Neural cell (in vitro differentiated cells): ENCODE results near the gene BCAR3. TPM values are rescaled to one million over a fixed set of nuclear protein-coding genes. Genes with fewer than 3 reads are reported as not detected.

Experiments
- H2AFZ ChIP-seq: fragments of 200-600, 300-800 bp; sonication (generic), shearing (Covaris generic); 2 replicates; pipeline ENCODE4 v1.6.0; 2014; ENCODE audit warnings: low read depth, mild to moderate bottlenecking, antibody characterized with exemption, low read length, moderate library complexity
- H3F3A ChIP-seq: fragments of 200-600 bp; shearing (Covaris generic); 2 replicates; pipeline ENCODE4 v1.6.1; 2016; ENCODE audit warnings: mild to moderate bottlenecking, moderate library complexity, mixed read lengths, antibody characterized with exemption, low read length; ENCODE audit not compliant: insufficient read depth, poor library complexity, severe bottlenecking
- H3K27ac ChIP-seq: fragments of 200-600, 300-800 bp; sonication (generic), shearing (Covaris generic); 2 replicates; pipeline ENCODE4 v1.5.1; 2014; ENCODE audit warnings: mild to moderate bottlenecking, low read length, moderate library complexity
- H3K27me3 ChIP-seq: fragments of 300-800, 200-600 bp; sonication (generic), shearing (Covaris generic); 2 replicates; pipeline ENCODE4 v1.6.0; 2014; ENCODE audit warnings: mild to moderate bottlenecking, low read depth, low read length, moderate library complexity; ENCODE audit not compliant: insufficient read depth
- H3K36me3 ChIP-seq: fragments of 300-800, 200-600 bp; sonication (generic), shearing (Covaris generic); 2 replicates; pipeline ENCODE4 v1.5.1; 2014; ENCODE audit warnings: mild to moderate bottlenecking, antibody characterized with exemption, low read length, moderate library complexity; ENCODE audit not compliant: insufficient read depth
- H3K4me2 ChIP-seq: fragments of 300-800, 200-600 bp; sonication (generic), shearing (Covaris generic); 2 replicates; pipeline ENCODE4 v1.6.0; 2014; ENCODE audit warnings: mild to moderate bottlenecking, low read length
- H3K4me3 ChIP-seq: fragments of 300-800, 200-600 bp; sonication (generic), shearing (Covaris generic); 2 replicates; pipeline ENCODE4 v1.5.1; 2014; ENCODE audit warnings: mild to moderate bottlenecking, low read length, moderate library complexity
- H3K79me2 ChIP-seq: fragments of 200-600 bp; shearing (Covaris generic); replicated peaks from 2 replicates; pipeline ENCODE4 v1.6.0; 2014; ENCODE audit warnings: mild to moderate bottlenecking, low read length, moderate library complexity; ENCODE audit not compliant: insufficient read depth
- H3K9ac ChIP-seq: fragments of 300-800, 200-600 bp; sonication (generic), shearing (Covaris generic); 2 replicates; pipeline ENCODE4 v1.6.1; 2016; ENCODE audit warnings: mild to moderate bottlenecking, low read length, mixed read lengths
- H3K9me2 ChIP-seq: fragments of 200-600 bp; shearing (Covaris generic); 2 replicates; pipeline ENCODE4 v1.6.1; 2016; ENCODE audit warnings: mild to moderate bottlenecking, low read length, mixed read lengths; ENCODE audit not compliant: insufficient read depth
- H3K9me3 ChIP-seq: fragments of 200-600, 300-800 bp; sonication (generic), shearing (Covaris generic); 2 replicates; pipeline ENCODE4 v1.6.1; 2016; ENCODE audit warnings: mild to moderate bottlenecking, mixed run types, low read length, moderate library complexity, mixed read lengths
- H4K20me1 ChIP-seq: fragments of 200-600 bp; shearing (Covaris generic); 2 replicates; pipeline ENCODE4 v1.6.1; 2016; ENCODE audit warnings: mild to moderate bottlenecking, mixed run types; ENCODE audit not compliant: insufficient read depth
- EP300 ChIP-seq: fragments of 450-650 bp; conservative IDR thresholded peaks from 2 replicates; pipeline ENCODE4 v1.6.1; 2014; ENCODE audit warnings: antibody characterized with exemption, mild to moderate bottlenecking, moderate library complexity; ENCODE audit not compliant: poor library complexity, severe bottlenecking
- EZH2 ChIP-seq: fragments of 200-600, 300-800 bp; shearing (Covaris generic), sonication (generic); IDR thresholded peaks from 2 replicates; pipeline ENCODE4 v1.6.1; 2014; ENCODE audit warnings: antibody characterized with exemption, low read length, borderline replicate concordance, mild to moderate bottlenecking; ENCODE audit not compliant: insufficient read depth, poor library complexity, severe bottlenecking
- MXI1 ChIP-seq: fragments of 450-650 bp; conservative IDR thresholded peaks from 2 replicates; pipeline ENCODE4 v1.6.1; 2014; ENCODE audit warnings: antibody characterized with exemption, mild to moderate bottlenecking; ENCODE audit not compliant: poor library complexity, severe bottlenecking
- POLR2AphosphoS5 ChIP-seq: IDR thresholded peaks from 2 replicates; pipeline ENCODE4 v1.6.1; 2012
- RAD21 ChIP-seq: fragments of 450-650 bp; conservative IDR thresholded peaks from 2 replicates; pipeline ENCODE4 v1.6.1; 2014; ENCODE audit warnings: antibody characterized with exemption, mild to moderate bottlenecking, moderate library complexity
- SMC3 ChIP-seq: fragments of 450-650 bp; conservative IDR thresholded peaks from 2 replicates; pipeline ENCODE4 v1.6.1; 2014; ENCODE audit warnings: antibody characterized with exemption, mild to moderate bottlenecking, moderate library complexity; ENCODE audit not compliant: poor library complexity
- TAF1 ChIP-seq: IDR thresholded peaks from 2 replicates; pipeline ENCODE4 v1.6.1; 2012; ENCODE audit warnings: low read depth
- polyA plus RNA-seq: library from polyadenylated mRNA; depleted of rRNA; stranded (reverse); fragments of >200 nt; gene quantifications from 2 replicates; pipeline ENCODE4 v1.2.3, GENCODE V29; 2014
- TF ChIP-seq, protein P1 (sequence below): IDR thresholded peaks from 2 replicates; pipeline ENCODE4 v1.6.1; 2012; ENCODE audit warnings: borderline replicate concordance
- TF ChIP-seq, protein P2 (sequence below): fragments of 450-650 bp; IDR thresholded peaks from 2 replicates; pipeline ENCODE4 v1.5.1; 2014; ENCODE audit warnings: antibody characterized with exemption, mild to moderate bottlenecking, moderate library complexity; ENCODE audit not compliant: poor library complexity, severe bottlenecking

BCAR3 gene
- polyA plus RNA-seq, 1 donor from 2014 or later: 2.5 TPM

DNA sequence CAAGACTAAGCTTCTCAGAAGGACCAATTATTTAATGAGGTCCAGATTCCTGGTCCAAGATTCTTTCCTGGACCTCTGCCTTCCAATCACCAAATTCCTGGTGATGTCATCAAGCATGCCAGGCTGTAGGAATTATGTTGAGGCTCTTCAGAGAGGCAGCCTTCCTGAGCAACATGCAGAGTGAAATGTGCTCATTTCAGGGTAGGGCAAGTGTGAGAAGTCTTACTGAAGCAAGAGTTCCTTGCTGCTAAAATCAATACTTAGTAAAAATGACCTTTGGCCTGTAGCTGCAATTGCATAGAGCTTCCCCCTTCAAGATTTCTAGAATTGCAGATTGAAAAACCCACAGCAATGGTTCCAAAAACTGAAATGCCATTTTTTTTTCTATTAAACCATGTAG is 31.7 kb upstream of the BCAR3 start:
- Histone ChIP-seq H3K9me2 (no peaks in the 10 kb centered on the region), H3F3A (no peaks in the 10 kb centered on the region), H3K27ac (no peak overlapping the region), H3K4me2 (no peak overlapping the region), H3K9ac (no peak overlapping the region), H3K27me3 (no peaks in the 10 kb centered on the region), H3K79me2 (no peaks in the 10 kb centered on the region), H3K4me3 (no peak overlapping the region), H3K9me3 (no peaks in the 10 kb centered on the region), H3K36me3 (no peaks in the 10 kb centered on the region), H4K20me1 (no peaks in the 10 kb centered on the region), H2AFZ (no peak overlapping the region)
- TF ChIP-seq RAD21 (no peak), POLR2AphosphoS5 (no peak), TAF1 (no peak), EZH2 (no peak), MXI1 (no peak), EP300 (no peak), SMC3 (no peak)
- TF ChIP-seq, protein P1, sequence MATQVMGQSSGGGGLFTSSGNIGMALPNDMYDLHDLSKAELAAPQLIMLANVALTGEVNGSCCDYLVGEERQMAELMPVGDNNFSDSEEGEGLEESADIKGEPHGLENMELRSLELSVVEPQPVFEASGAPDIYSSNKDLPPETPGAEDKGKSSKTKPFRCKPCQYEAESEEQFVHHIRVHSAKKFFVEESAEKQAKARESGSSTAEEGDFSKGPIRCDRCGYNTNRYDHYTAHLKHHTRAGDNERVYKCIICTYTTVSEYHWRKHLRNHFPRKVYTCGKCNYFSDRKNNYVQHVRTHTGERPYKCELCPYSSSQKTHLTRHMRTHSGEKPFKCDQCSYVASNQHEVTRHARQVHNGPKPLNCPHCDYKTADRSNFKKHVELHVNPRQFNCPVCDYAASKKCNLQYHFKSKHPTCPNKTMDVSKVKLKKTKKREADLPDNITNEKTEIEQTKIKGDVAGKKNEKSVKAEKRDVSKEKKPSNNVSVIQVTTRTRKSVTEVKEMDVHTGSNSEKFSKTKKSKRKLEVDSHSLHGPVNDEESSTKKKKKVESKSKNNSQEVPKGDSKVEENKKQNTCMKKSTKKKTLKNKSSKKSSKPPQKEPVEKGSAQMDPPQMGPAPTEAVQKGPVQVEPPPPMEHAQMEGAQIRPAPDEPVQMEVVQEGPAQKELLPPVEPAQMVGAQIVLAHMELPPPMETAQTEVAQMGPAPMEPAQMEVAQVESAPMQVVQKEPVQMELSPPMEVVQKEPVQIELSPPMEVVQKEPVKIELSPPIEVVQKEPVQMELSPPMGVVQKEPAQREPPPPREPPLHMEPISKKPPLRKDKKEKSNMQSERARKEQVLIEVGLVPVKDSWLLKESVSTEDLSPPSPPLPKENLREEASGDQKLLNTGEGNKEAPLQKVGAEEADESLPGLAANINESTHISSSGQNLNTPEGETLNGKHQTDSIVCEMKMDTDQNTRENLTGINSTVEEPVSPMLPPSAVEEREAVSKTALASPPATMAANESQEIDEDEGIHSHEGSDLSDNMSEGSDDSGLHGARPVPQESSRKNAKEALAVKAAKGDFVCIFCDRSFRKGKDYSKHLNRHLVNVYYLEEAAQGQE: no peak
- TF ChIP-seq, protein P2, sequence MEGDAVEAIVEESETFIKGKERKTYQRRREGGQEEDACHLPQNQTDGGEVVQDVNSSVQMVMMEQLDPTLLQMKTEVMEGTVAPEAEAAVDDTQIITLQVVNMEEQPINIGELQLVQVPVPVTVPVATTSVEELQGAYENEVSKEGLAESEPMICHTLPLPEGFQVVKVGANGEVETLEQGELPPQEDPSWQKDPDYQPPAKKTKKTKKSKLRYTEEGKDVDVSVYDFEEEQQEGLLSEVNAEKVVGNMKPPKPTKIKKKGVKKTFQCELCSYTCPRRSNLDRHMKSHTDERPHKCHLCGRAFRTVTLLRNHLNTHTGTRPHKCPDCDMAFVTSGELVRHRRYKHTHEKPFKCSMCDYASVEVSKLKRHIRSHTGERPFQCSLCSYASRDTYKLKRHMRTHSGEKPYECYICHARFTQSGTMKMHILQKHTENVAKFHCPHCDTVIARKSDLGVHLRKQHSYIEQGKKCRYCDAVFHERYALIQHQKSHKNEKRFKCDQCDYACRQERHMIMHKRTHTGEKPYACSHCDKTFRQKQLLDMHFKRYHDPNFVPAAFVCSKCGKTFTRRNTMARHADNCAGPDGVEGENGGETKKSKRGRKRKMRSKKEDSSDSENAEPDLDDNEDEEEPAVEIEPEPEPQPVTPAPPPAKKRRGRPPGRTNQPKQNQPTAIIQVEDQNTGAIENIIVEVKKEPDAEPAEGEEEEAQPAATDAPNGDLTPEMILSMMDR: no peak

DNA sequence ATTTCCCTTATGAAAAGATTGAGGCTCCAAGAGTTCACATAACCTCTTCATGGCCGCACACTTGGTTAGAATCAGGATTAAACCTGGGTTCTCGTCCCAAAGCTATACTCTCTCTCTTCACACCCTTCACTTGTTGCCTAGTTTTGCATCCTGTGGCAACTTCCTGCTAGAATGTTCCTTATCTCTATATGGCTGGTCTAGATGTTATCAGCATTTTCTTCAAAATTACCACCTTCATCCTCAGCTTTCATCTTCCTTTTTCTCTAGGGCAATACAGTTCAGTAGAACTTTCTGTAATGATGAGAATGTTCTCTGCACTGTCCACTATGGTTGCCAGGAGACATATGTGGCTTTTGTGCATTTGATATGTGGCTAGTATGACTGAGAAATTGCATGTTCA is 31.1 kb upstream of the BCAR3 start:
- Histone ChIP-seq H3K27ac (no peak overlapping the region), H3K79me2 (no peaks in the 10 kb centered on the region), H4K20me1 (no peaks in the 10 kb centered on the region), H3F3A (no peaks in the 10 kb centered on the region), H3K4me2 (no peak overlapping the region), H3K9ac (no peak overlapping the region), H3K9me2 (no peaks in the 10 kb centered on the region), H3K27me3 (no peaks in the 10 kb centered on the region), H2AFZ (no peak overlapping the region), H3K4me3 (no peak overlapping the region), H3K36me3 (no peaks in the 10 kb centered on the region), H3K9me3 (no peaks in the 10 kb centered on the region)
- TF ChIP-seq TAF1: no peak
- TF ChIP-seq SMC3: no peak
- TF ChIP-seq, protein P2: no peak
- TF ChIP-seq MXI1: no peak
- TF ChIP-seq EP300: no peak
- no peak for TF ChIP-seq RAD21
- no peak for TF ChIP-seq EZH2
- no peak for TF ChIP-seq POLR2AphosphoS5
- TF ChIP-seq, protein P1: no peak
